ENCODE data around the gene RAB3GAP2.
"Not testable (repeated sequence)": the region's sequence is repeated elsewhere in the genome, so short reads cannot be mapped to it uniquely, and the experiment has no call there.

RAB3GAP2 gene

DNA sequence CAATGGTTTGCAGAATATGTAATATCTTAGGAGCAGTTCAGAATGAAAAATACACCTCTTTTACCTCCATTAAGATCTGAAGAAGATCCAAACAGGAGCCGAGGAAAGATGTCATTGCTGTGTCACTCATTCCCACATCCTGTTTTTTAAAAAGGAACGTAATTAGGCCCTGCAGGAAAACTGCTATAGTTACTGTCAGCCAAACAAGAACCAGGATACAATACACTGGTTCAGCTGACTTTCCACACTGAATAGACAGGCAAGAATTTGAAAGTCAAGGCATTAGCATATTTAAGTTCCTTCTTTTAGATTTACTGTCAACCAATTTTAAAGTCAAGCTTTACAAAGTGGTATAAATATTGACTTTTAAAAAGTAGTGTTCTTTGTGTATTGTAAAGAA, 114.5 kb downstream of the RAB3GAP2 start:
- DNase-seq (ENCODE audit: low read depth, low spot score), result no peak
- no peak overlapping the region for H3K27ac ChIP-seq

GRCh38 chr1:220156620-220157146, 115.6 kb downstream of the RAB3GAP2 start:
- H3K27ac ChIP-seq, result no peak overlapping the region
- DNase-seq (ENCODE audit: low read depth, low spot score), result no peak

DNA sequence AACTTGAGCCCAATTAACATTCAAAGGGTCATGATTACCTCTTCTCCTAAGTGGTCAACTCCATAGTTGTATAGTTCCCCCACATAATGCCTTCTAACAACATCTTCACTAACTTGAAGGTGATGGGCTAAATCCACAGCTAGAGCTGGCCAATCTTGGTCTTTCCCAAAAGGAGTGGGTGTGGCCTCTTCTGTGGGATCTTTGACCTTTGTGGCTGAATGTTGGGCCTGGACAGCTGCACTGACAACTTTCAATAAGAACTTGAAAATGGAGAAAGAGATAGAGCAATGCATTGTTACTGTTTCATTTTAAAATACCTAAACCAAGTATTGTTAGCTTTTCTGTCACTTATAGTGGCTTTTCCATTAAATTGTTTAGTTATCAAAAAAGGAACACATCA, 119.1 kb downstream of the RAB3GAP2 start:
- H3K27ac ChIP-seq, result no peak overlapping the region
- DNase-seq (ENCODE audit: low read depth, low spot score), result no peak

DNA sequence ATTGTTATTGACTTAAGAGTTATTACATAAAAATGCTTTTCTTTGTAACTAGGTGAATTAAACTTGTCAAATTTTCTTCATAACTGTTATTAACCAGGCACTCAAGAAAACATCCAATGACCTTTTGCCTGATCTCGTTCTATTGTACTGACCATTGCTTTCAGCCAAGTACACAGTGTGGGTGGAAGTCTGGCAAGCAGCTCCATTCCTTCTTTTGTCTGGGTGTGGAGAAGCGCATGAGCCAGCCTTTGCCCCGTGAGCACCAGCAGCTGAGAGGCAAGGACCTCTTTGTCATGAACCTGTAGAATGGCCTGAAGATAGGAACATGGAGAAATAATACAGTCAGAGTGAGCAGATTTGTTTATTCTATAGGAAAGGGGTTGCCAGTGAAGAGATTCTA, 120.8 kb downstream of the RAB3GAP2 start:
- no peak overlapping the region for H3K27ac ChIP-seq
- no peak for DNase-seq (ENCODE audit: low read depth, low spot score)

GRCh38 chr1:220149742-220150141, 122.5 kb downstream of the RAB3GAP2 start:
- DNase-seq (ENCODE audit: low read depth, low spot score), result no peak
- no peak overlapping the region for H3K27ac ChIP-seq

GRCh38 chr1:220144051-220144450, 128.2 kb downstream of the RAB3GAP2 start:
- DNase-seq (ENCODE audit: low read depth, low spot score), result no peak
- no peak overlapping the region for H3K27ac ChIP-seq

- H3K27ac ChIP-seq, result no peak overlapping the region
- DNase-seq (ENCODE audit: low read depth, low spot score), result no peak
Measured at GRCh38 chr1:220139966-220140365, 132.3 kb downstream of the RAB3GAP2 start.

- no peak overlapping the region for H3K27ac ChIP-seq
- no peak for DNase-seq (ENCODE audit: low read depth, low spot score)
Measured at GRCh38 chr1:220137019-220137786, 135.1 kb downstream of the RAB3GAP2 start.

DNA sequence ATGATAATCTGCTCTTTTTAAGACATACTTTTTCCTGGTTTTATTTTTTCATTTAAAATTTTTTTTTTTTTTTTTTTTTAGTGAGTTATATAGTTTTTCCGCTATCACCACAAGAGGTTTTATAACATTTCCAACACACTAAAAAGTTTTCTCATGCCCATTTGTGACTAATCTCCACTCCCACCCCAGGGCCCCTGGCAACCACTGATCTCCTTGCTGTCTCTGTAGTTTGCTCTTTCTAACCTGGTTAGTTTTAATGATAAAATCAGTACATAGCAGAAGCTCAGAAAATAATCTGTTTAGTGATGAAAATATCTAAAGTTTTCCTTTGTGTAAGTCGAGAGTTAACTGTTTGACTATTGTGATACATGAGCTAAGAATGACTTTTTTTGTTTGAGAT, 136.5 kb downstream of the RAB3GAP2 start:
- no peak overlapping the region for H3K27ac ChIP-seq
- no peak for DNase-seq (ENCODE audit: low read depth, low spot score)

- H3K27ac ChIP-seq, result no peak overlapping the region
- DNase-seq (ENCODE audit: low read depth, low spot score), result no peak
Measured at GRCh38 chr1:220129479-220130210, 142.6 kb downstream of the RAB3GAP2 start.

- no peak overlapping the region for H3K27ac ChIP-seq
- no peak for DNase-seq (ENCODE audit: low read depth, low spot score)
Measured at GRCh38 chr1:220127076-220127475, 145.2 kb downstream of the RAB3GAP2 start.

GRCh38 chr1:220124542-220124941, 147.7 kb downstream of the RAB3GAP2 start:
- no peak for DNase-seq (ENCODE audit: low read depth, low spot score)
- no peak overlapping the region for H3K27ac ChIP-seq

DNA sequence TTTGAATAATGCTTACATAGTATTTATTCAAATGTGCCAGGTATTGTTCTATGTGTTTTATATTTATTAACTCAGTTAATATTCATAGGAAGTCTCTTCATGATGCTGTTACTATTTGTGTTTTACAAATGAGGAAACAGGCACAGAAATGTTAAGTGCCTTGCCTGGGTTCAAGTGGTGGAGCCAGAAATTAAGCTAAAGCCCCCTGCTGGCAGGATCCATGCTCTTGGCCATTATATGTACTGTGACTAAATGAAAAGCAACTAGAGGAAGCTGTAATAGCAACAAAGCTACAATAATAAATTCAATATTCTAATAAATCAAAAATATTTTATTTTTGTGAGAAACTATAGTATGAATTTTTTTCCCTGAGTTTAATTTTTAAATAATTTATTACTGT, 148.4 kb downstream of the RAB3GAP2 start:
- no peak overlapping the region for H3K27ac ChIP-seq
- DNase-seq (ENCODE audit: low read depth, low spot score), result no peak

- H3K27ac ChIP-seq, result no peak overlapping the region
- no peak for DNase-seq (ENCODE audit: low read depth, low spot score)
Measured at GRCh38 chr1:220123066-220123465, 149.2 kb downstream of the RAB3GAP2 start.

DNA sequence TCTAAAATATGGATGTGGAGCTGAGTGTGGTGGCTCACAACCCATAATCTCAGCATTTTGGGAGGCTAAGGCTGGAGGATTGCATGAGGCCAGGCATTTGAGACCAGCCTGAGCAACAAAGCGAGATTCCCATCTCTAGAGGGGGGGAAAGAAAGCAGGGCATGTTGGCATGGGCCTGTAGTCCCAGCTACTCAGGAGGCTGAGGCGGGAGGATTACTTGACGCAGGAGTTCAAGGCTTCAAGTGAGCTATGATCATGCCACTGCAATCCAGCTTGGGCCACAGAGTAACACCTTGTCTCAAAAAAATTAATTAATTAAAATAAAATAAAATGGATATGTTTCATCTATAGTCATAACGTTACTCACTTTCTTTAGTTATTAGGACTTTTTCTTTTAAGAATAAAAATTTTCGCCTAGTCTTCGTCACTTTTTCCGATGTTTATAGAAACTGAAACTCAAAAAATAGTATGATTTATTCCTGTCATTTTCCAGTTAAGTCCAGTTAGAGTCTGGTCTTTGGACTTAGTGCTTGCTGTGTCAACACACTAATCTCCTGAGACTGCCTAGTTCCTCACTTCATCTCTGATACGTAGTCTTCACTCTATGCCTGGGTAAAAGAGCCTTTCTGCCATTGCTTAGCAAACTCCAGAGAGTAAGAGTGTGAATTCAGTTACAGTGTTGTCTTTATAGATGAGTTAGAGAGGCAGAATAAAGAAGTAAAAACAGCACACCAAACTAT, 150.3 kb downstream of the RAB3GAP2 start:
- H3K27ac ChIP-seq, result no peak overlapping the region
- no peak for DNase-seq (ENCODE audit: low read depth, low spot score)

GRCh38 chr1:220119043-220119512, 153.2 kb downstream of the RAB3GAP2 start:
- no peak overlapping the region for H3K27ac ChIP-seq
- no peak for DNase-seq (ENCODE audit: low read depth, low spot score)

DNA sequence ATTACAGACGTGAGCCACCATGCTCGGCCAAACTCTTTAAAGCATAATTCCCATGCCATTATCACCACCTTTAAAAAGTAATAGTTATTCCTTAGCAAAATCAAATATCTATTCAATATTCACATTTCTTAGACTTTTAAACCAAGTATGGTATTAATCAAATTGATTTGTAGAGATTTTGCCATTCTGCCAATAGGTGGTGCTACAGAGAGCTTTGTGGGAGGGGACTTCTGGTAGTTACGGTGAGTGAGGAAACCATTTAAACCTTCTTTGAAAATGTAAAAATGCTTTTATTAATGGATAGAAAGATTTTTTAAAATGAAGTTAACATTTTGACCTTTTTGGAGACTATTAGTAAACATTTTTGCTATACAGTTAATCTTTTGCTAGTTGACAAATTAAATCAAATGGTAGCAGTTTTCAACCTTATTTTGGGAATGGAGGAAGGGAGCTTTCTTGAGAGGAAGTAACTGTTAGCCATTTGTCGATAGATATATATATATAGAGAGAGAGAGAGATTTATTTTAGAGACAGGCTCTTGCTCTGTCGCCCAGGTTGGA, 159.0 kb downstream of the RAB3GAP2 start:
- no peak for DNase-seq (ENCODE audit: low read depth, low spot score)

DNA sequence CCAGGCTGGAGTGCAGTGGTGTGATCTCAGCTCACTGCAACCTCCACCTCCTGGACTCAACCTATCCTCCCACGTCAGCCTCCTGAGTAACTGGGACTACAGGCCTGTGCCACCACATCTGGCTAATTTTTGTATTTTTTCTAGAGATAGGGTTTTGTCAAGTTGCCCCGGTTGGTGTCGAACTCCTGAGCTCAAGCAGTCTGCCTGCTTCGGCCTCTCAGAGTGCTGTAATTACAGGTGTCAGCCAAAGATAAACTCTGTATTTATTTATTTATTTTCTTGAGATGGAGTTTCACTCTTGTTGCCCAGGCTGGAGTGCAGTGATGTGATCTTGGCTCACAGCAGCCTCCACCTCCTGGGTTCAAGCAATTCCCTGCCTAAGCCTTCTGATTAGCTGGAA, 159.7 kb downstream of the RAB3GAP2 start:
- H3K27ac ChIP-seq; DNase-seq (ENCODE audit: low read depth, low spot score): not testable (repeated sequence)

More for the DNA sequence above, 159.0 kb downstream of the RAB3GAP2 start:
- no peak overlapping the region for H3K27ac ChIP-seq

GRCh38 chr1:220110473-220110872, 161.8 kb downstream of the RAB3GAP2 start:
- not testable (repeated sequence) for DNase-seq (ENCODE audit: low read depth, low spot score); H3K27ac ChIP-seq

GRCh38 chr1:220099826-220100225, 172.4 kb downstream of the RAB3GAP2 start:
- no peak for DNase-seq (ENCODE audit: low read depth, low spot score)
- H3K27ac ChIP-seq, result no peak overlapping the region

Data from epithelial cell of prostate (primary cell).